Measurements from ENCODE around the gene KRT76. TPM values are rescaled to one million over a fixed set of nuclear protein-coding genes. Genes with fewer than 3 reads are reported as not detected.

Gene KRT76
- total RNA-seq, 1 experiment from 2014 or later: not detected

GRCh38 chr12:52798671-52799504 lies 21.7 kb upstream of the KRT76 start:
- Histone ChIP-seq H4K20me1 (ENCODE audit: insufficient read depth) (no peaks in the 10 kb centered on the region), H3K27me3 (ENCODE audit: insufficient read depth, low read length) (no peaks in the 10 kb centered on the region), H3K79me2 (ENCODE audit: insufficient read depth, low read length) (no peaks in the 10 kb centered on the region), H3K9me3 (ENCODE audit: control insufficient read depth in 1 of 2, insufficient read depth in 1 of 2, low read depth in 1 of 2, low read length in 2 of 2) (no peaks in the 10 kb centered on the region), H3K4me1 (ENCODE audit: control insufficient read depth in 1 of 2, insufficient read depth in 2 of 2, low read length in 2 of 2) (peaks cover 8 to 42% of the 10 kb centered on the region in 2 experiments; a peak in 3 of 4 replicates), H3K36me3 (ENCODE audit: control insufficient read depth in 1 of 2, insufficient read depth in 2 of 2, low read length in 2 of 2) (no peaks in the 10 kb centered on the region), H2AFZ (ENCODE audit: low read depth, low read length, poor library complexity, severe bottlenecking) (peak overlapping the region; percentile 28), H3K9me2 (ENCODE audit: insufficient read depth) (no peaks in the 10 kb centered on the region), H3K27ac (ENCODE audit: low read depth, low read length) (no peak overlapping the region), H3K4me2 (ENCODE audit: low read length) (peak overlapping the region; percentile 37), H3K9ac (ENCODE audit: low read length) (no peak overlapping the region), H3K4me3 (replicated peaks in 1 of 2; ENCODE audit: low read depth in 1 of 2, low read length in 2 of 2) (no peak overlapping the region)
- DNase-seq (ENCODE audit: low read depth, low spot score) (peak; percentile 31), ATAC-seq (peak; percentile 87)
- CTCF ChIA-PET: no interaction called here
- POLR2A ChIA-PET: no interaction called here
- RAD21 ChIA-PET (ENCODE audit: low non-redundant PET in 1 of 2, low total read pairs in 2 of 2, uncharacterized antibody in 2 of 2, unreplicated experiment in 2 of 2): no interaction called here
- no TSS peak for BruUV-seq (replicated peaks)
- intact Hi-C loops (cut with micrococcal nuclease): no loop called here
- TF ChIP-seq FOSL1 (IDR thresholded peaks at IDR 0.05; ENCODE audit: low read depth) (peak; percentile 77; the same call in 1 of the 2 replicates), RAD21 (IDR thresholded peaks at IDR 0.05; ENCODE audit: low read depth) (no peak), SIN3A (IDR thresholded peaks at IDR 0.05; ENCODE audit: low read depth) (no peak), SP1 (IDR thresholded peaks at IDR 0.05; ENCODE audit: low read depth) (0 out of 2 replicates have a peak, but pooled peaks have one; percentile 4), ZFX (IDR thresholded peaks at IDR 0.05) (no peak), MAX (IDR thresholded peaks at IDR 0.05) (0 out of 2 replicates have a peak, but pooled peaks have one; percentile 30), JUND (IDR thresholded peaks at IDR 0.05) (peak; percentile 73), ELF1 (IDR thresholded peaks at IDR 0.05; ENCODE audit: borderline replicate concordance, low read depth) (no peak), POLR2A (IDR thresholded peaks at IDR 0.05; ENCODE audit: borderline replicate concordance, extremely low read depth, insufficient read depth, insufficient read length) (no peak), CEBPB (IDR thresholded peaks at IDR 0.05; ENCODE audit: low read depth) (no peak), POLR2AphosphoS5 (IDR thresholded peaks at IDR 0.05; ENCODE audit: low read depth, low read length) (no peak), EZH2phosphoT487 (IDR thresholded peaks at IDR 0.05; ENCODE audit: borderline replicate concordance) (no peak), EZH2 (IDR thresholded peaks at IDR 0.05) (no peak), CBX3 (IDR thresholded peaks at IDR 0.05; ENCODE audit: low read depth) (0 out of 2 replicates have a peak, but pooled peaks have one; percentile 30), SRF (IDR thresholded peaks at IDR 0.05; ENCODE audit: low read depth) (no peak), ZNF274 (IDR thresholded peaks at IDR 0.05; ENCODE audit: low read depth, low read length) (no peak), TCF7L2 (IDR thresholded peaks at IDR 0.05; ENCODE audit: borderline replicate concordance, extremely low read depth, insufficient read depth, insufficient read length) (no peak)
- TF ChIP-seq, protein P1, sequence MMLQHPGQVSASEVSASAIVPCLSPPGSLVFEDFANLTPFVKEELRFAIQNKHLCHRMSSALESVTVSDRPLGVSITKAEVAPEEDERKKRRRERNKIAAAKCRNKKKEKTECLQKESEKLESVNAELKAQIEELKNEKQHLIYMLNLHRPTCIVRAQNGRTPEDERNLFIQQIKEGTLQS (IDR thresholded peaks at IDR 0.05): no peak
- TF ChIP-seq, protein P2, sequence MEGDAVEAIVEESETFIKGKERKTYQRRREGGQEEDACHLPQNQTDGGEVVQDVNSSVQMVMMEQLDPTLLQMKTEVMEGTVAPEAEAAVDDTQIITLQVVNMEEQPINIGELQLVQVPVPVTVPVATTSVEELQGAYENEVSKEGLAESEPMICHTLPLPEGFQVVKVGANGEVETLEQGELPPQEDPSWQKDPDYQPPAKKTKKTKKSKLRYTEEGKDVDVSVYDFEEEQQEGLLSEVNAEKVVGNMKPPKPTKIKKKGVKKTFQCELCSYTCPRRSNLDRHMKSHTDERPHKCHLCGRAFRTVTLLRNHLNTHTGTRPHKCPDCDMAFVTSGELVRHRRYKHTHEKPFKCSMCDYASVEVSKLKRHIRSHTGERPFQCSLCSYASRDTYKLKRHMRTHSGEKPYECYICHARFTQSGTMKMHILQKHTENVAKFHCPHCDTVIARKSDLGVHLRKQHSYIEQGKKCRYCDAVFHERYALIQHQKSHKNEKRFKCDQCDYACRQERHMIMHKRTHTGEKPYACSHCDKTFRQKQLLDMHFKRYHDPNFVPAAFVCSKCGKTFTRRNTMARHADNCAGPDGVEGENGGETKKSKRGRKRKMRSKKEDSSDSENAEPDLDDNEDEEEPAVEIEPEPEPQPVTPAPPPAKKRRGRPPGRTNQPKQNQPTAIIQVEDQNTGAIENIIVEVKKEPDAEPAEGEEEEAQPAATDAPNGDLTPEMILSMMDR (IDR thresholded peaks at IDR 0.05 in 2 of 3, conservative IDR thresholded peaks at IDR 0.05 in 1 of 3; ENCODE audit: borderline replicate concordance in 1 of 3, insufficient read depth in 1 of 3, low read depth in 2 of 3, low read length in 2 of 3): no peak
- TF ChIP-seq, protein P3, sequence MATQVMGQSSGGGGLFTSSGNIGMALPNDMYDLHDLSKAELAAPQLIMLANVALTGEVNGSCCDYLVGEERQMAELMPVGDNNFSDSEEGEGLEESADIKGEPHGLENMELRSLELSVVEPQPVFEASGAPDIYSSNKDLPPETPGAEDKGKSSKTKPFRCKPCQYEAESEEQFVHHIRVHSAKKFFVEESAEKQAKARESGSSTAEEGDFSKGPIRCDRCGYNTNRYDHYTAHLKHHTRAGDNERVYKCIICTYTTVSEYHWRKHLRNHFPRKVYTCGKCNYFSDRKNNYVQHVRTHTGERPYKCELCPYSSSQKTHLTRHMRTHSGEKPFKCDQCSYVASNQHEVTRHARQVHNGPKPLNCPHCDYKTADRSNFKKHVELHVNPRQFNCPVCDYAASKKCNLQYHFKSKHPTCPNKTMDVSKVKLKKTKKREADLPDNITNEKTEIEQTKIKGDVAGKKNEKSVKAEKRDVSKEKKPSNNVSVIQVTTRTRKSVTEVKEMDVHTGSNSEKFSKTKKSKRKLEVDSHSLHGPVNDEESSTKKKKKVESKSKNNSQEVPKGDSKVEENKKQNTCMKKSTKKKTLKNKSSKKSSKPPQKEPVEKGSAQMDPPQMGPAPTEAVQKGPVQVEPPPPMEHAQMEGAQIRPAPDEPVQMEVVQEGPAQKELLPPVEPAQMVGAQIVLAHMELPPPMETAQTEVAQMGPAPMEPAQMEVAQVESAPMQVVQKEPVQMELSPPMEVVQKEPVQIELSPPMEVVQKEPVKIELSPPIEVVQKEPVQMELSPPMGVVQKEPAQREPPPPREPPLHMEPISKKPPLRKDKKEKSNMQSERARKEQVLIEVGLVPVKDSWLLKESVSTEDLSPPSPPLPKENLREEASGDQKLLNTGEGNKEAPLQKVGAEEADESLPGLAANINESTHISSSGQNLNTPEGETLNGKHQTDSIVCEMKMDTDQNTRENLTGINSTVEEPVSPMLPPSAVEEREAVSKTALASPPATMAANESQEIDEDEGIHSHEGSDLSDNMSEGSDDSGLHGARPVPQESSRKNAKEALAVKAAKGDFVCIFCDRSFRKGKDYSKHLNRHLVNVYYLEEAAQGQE (IDR thresholded peaks at IDR 0.05; ENCODE audit: low read depth): no peak
